Measurements from ENCODE around the gene SIAE. TPM values are rescaled to one million over a fixed set of nuclear protein-coding genes. Genes with fewer than 3 reads are reported as not detected.
A peak's percentile ranks its signal among the peaks of the same experiment; 100 is the strongest.

The SIAE gene
- total and polyA plus RNA-seq, 2 donors (not counting 1 experiment from before 2014, with no cell fraction given) = 3.6 to 4.5 TPM

- DNase-seq = peak; percentile 33
- WGBS (ENCODE audit: insufficient coverage) = 2% methylated on average over 34 of the region's 45 CpGs
- Histone ChIP-seq H3K9ac (ENCODE audit: low read length) (peak overlapping the region; percentile 47), H2AFZ (ENCODE audit: insufficient read depth, low read depth, low read length, poor library complexity, severe bottlenecking) (peak overlapping the region; percentile 18), H3K4me1 (ENCODE audit: control insufficient read depth in 2 of 2, insufficient read depth in 2 of 2, low read length in 2 of 2) (peaks cover 22 to 33% of the 10 kb centered on the region in 2 donors), H3K79me2 (ENCODE audit: control insufficient read depth, insufficient read depth, low read length) (no peaks in the 10 kb centered on the region), H3K4me3 (ENCODE audit: control extremely low read depth in 1 of 5, extremely low read depth in 1 of 5, insufficient read depth in 1 of 5, low read depth in 2 of 5, low read length in 4 of 5) (peak overlapping the region in 4 of 5 experiments; percentile 9 to 48 (median 30)), H3K36me3 (replicated peaks in 1 of 2; ENCODE audit: control extremely low read depth in 1 of 2, control insufficient read depth in 1 of 2, extremely low read depth in 1 of 2, insufficient read depth in 2 of 2, low read length in 1 of 2) (no peaks in the 10 kb centered on the region), H4K20me1 (ENCODE audit: control insufficient read depth, insufficient read depth, low read length, poor library complexity, severe bottlenecking) (no peaks in the 10 kb centered on the region), H3K27ac (ENCODE audit: low read length in 2 of 2) (no peak overlapping the region), H3K4me2 (replicated peaks; ENCODE audit: low read depth, low read length, poor library complexity, severe bottlenecking) (peak overlapping the region; percentile 69), H3K9me3 (ENCODE audit: control extremely low read depth in 1 of 3, control insufficient read depth in 2 of 3, insufficient read depth in 1 of 3, low read length in 2 of 3) (no peaks in the 10 kb centered on the region), H3K27me3 (replicated peaks in 1 of 4; ENCODE audit: control extremely low read depth in 1 of 4, control insufficient read depth in 3 of 4, insufficient read depth in 4 of 4, low read length in 3 of 4) (peaks cover 0 to 58% (median 35%) of the 10 kb centered on the region in 4 experiments)
- H3K4me1 Mint-ChIP-seq = peaks cover 36% of the 10 kb centered on the region
- POLR2A ChIA-PET = no interaction called here
- peaks cover 83% of the 10 kb centered on the region for H3K27me3 Mint-ChIP-seq
- intact Hi-C loops (cut with micrococcal nuclease) = no loop called here
- no peak overlapping the region for H3K27ac Mint-ChIP-seq
- H3K4me3 Mint-ChIP-seq = peak overlapping the region; percentile 82
- no peaks in the 10 kb centered on the region for H3K9me3 Mint-ChIP-seq (ENCODE audit: insufficient read depth)
- TF ChIP-seq EZH2 (IDR thresholded peaks at IDR 0.05; ENCODE audit: borderline replicate concordance, insufficient read depth, low read depth, low read length, poor library complexity, severe bottlenecking) = no peak
- TF ChIP-seq, protein P1, sequence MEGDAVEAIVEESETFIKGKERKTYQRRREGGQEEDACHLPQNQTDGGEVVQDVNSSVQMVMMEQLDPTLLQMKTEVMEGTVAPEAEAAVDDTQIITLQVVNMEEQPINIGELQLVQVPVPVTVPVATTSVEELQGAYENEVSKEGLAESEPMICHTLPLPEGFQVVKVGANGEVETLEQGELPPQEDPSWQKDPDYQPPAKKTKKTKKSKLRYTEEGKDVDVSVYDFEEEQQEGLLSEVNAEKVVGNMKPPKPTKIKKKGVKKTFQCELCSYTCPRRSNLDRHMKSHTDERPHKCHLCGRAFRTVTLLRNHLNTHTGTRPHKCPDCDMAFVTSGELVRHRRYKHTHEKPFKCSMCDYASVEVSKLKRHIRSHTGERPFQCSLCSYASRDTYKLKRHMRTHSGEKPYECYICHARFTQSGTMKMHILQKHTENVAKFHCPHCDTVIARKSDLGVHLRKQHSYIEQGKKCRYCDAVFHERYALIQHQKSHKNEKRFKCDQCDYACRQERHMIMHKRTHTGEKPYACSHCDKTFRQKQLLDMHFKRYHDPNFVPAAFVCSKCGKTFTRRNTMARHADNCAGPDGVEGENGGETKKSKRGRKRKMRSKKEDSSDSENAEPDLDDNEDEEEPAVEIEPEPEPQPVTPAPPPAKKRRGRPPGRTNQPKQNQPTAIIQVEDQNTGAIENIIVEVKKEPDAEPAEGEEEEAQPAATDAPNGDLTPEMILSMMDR (IDR thresholded peaks at IDR 0.05) = no peak
- CTCF ChIA-PET = interaction anchor here (0.8 to 1.4 kb wide), 3 partner anchors 31 to 49 kb away, joined by 3 to 4 read pairs (median 3); no protein-coding TSS in a partner anchor
- ATAC-seq (ENCODE audit: low read depth) = no peak
Measured at GRCh38 chr11:124717786-124718651, 44.5 kb upstream of the SIAE start.

DNA sequence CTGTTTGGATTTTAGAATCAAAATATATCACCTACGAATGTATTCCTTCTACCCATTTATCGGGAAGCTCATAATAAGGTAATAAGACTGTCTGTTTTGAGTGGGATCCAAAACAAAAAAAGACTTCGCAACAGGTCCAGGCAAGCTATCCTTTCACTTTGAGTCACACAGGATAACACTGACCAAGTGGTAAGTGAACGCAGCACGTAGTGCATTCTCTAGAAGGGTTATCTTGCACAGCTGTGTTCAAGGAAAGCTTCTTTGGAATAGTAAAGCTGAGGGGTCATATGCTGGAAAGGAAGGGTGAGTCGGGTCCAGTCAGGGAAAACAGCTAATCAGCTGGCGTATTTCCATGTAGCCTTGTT lies 43.9 kb upstream of the SIAE start:
- Histone ChIP-seq H3K27ac (ENCODE audit: low read length in 2 of 2) (no peak overlapping the region), H3K79me2 (ENCODE audit: control insufficient read depth, insufficient read depth, low read length) (no peaks in the 10 kb centered on the region), H2AFZ (ENCODE audit: insufficient read depth, low read depth, low read length, poor library complexity, severe bottlenecking) (no peak overlapping the region), H3K4me2 (replicated peaks; ENCODE audit: low read depth, low read length, poor library complexity, severe bottlenecking) (peak overlapping the region; percentile 69), H3K4me3 (ENCODE audit: control extremely low read depth in 1 of 5, extremely low read depth in 1 of 5, insufficient read depth in 1 of 5, low read depth in 2 of 5, low read length in 4 of 5) (peak overlapping the region in 1 of 5 experiments; percentile 48), H3K27me3 (replicated peaks in 1 of 4; ENCODE audit: control extremely low read depth in 1 of 4, control insufficient read depth in 3 of 4, insufficient read depth in 4 of 4, low read length in 3 of 4) (peaks cover 0 to 58% (median 35%) of the 10 kb centered on the region in 4 experiments), H3K9me3 (ENCODE audit: control extremely low read depth in 1 of 3, control insufficient read depth in 2 of 3, insufficient read depth in 1 of 3, low read length in 2 of 3) (no peaks in the 10 kb centered on the region), H3K9ac (ENCODE audit: low read length) (no peak overlapping the region), H3K4me1 (ENCODE audit: control insufficient read depth in 2 of 2, insufficient read depth in 2 of 2, low read length in 2 of 2) (peaks cover 20 to 29% of the 10 kb centered on the region in 2 donors), H4K20me1 (ENCODE audit: control insufficient read depth, insufficient read depth, low read length, poor library complexity, severe bottlenecking) (no peaks in the 10 kb centered on the region), H3K36me3 (replicated peaks in 1 of 2; ENCODE audit: control extremely low read depth in 1 of 2, control insufficient read depth in 1 of 2, extremely low read depth in 1 of 2, insufficient read depth in 2 of 2, low read length in 1 of 2) (no peaks in the 10 kb centered on the region)
- TF ChIP-seq, protein P1 (IDR thresholded peaks at IDR 0.05) = no peak
- TF ChIP-seq EZH2 (IDR thresholded peaks at IDR 0.05; ENCODE audit: borderline replicate concordance, insufficient read depth, low read depth, low read length, poor library complexity, severe bottlenecking) = no peak
- peak overlapping the region; percentile 82 for H3K4me3 Mint-ChIP-seq
- intact Hi-C loops (cut with micrococcal nuclease) = no loop called here
- peaks cover 77% of the 10 kb centered on the region for H3K27me3 Mint-ChIP-seq
- no peaks in the 10 kb centered on the region for H3K9me3 Mint-ChIP-seq (ENCODE audit: insufficient read depth)
- 41% methylated on average over 4 of the region's 7 CpGs for WGBS (ENCODE audit: insufficient coverage)
- DNase-seq = no peak
- CTCF ChIA-PET = interaction anchor here (0.8 to 1.4 kb wide), 3 partner anchors 31 to 48 kb away, joined by 3 to 4 read pairs (median 3); no protein-coding TSS in a partner anchor
- peaks cover 30% of the 10 kb centered on the region for H3K4me1 Mint-ChIP-seq
- ATAC-seq (ENCODE audit: low read depth) = no peak
- no peak overlapping the region for H3K27ac Mint-ChIP-seq
- POLR2A ChIA-PET = no interaction called here
